Nephron (organoid): ENCODE measurements around the gene TAF11.
A peak's percentile ranks its signal among the peaks of the same experiment; 100 is the strongest.

Experiments used
- H3K27ac Mint-ChIP-seq, 3 experiments: 2 replicates each; pipeline ENCODE4 v1.8.0; 2020; ENCODE audit warnings: mixed read lengths in 3 of 3, mild to moderate bottlenecking in 2 of 3, moderate library complexity in 1 of 3
- H3K27me3 Mint-ChIP-seq: 2 replicates; pipeline ENCODE4 v1.8.0; 2021; ENCODE audit warnings: low read depth, mild to moderate bottlenecking, moderate library complexity, mixed read lengths
- H3K36me3 Mint-ChIP-seq: 2 replicates; pipeline ENCODE4 v1.8.0; 2020; ENCODE audit warnings: low read depth, mixed read lengths
- H3K4me1 Mint-ChIP-seq: 2 replicates; pipeline ENCODE4 v1.8.0; 2020; ENCODE audit warnings: mixed read lengths
- H3K4me3 Mint-ChIP-seq, 3 experiments: 2 replicates each; pipeline ENCODE4 v1.8.0; 2020; ENCODE audit warnings: mild to moderate bottlenecking in 3 of 3, mixed read lengths in 3 of 3, moderate library complexity in 2 of 3
- H3K9me3 Mint-ChIP-seq: 2 replicates; pipeline ENCODE4 v1.8.0; 2020; ENCODE audit warnings: mixed read lengths
- TF ChIP-seq, protein P1 (sequence below), 3 experiments: fragments of 200-600 bp; sonication (generic); IDR thresholded peaks; one replicate each; pipeline ENCODE4 v1.5.0; 2021; ENCODE audit warnings: antibody characterized with exemption in 3 of 3; ENCODE audit not compliant: unreplicated experiment in 3 of 3

Gene TAF11

DNA sequence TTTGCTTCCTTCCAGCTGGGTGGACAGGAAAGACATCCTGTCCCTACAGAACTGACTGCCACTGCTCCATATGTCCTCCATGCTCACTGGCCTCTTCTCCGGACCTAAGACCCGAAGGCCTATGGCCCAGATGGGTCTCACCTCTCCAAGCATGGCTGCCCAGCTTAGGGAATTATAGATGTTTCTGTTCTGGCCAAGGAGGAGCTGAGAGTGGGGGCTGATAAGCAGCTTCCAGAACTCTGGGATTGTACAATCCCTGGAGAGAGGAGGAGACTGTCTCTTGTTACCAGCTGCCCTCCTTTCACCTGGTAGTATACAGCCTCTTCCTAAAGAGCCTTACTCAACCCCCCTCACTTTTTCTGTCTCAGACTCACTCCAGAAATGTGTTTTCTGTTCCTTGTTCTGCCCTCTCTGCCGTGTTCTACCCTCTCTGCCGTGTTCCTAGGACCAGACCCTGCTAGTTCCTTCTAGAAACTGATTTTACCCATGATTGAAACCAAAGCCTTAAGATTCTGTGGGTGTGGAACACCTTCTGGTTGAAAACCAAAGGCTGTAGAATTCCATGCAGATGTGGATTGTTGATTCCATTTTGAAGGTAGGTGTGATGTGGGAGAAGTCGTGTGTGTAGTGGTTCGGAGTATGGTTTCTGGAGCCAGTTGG, 29.9 kb upstream of the TAF11 start:
- TF ChIP-seq, protein P1, sequence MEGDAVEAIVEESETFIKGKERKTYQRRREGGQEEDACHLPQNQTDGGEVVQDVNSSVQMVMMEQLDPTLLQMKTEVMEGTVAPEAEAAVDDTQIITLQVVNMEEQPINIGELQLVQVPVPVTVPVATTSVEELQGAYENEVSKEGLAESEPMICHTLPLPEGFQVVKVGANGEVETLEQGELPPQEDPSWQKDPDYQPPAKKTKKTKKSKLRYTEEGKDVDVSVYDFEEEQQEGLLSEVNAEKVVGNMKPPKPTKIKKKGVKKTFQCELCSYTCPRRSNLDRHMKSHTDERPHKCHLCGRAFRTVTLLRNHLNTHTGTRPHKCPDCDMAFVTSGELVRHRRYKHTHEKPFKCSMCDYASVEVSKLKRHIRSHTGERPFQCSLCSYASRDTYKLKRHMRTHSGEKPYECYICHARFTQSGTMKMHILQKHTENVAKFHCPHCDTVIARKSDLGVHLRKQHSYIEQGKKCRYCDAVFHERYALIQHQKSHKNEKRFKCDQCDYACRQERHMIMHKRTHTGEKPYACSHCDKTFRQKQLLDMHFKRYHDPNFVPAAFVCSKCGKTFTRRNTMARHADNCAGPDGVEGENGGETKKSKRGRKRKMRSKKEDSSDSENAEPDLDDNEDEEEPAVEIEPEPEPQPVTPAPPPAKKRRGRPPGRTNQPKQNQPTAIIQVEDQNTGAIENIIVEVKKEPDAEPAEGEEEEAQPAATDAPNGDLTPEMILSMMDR (IDR thresholded peaks at IDR 0.05; ENCODE audit: unreplicated experiment in 3 of 3) = no peak
- Mint-ChIP-seq H3K9me3 (no peaks in the 10 kb centered on the region), H3K27ac (no peak overlapping the region), H3K4me1 (peaks cover 14% of the 10 kb centered on the region), H3K36me3 (peaks cover 8% of the 10 kb centered on the region), H3K27me3 (no peaks in the 10 kb centered on the region), H3K4me3 (no peak overlapping the region)

- TF ChIP-seq, protein P1 (IDR thresholded peaks at IDR 0.05; ENCODE audit: unreplicated experiment in 3 of 3) = no peak
- Mint-ChIP-seq H3K4me3 (no peak overlapping the region), H3K4me1 (peaks cover 18% of the 10 kb centered on the region), H3K27me3 (no peaks in the 10 kb centered on the region), H3K27ac (peak overlapping the region in 1 of 3 experiments; percentile 89), H3K36me3 (peaks cover 8% of the 10 kb centered on the region), H3K9me3 (no peaks in the 10 kb centered on the region)
Measured at GRCh38 chr6:34916348-34916967, 28.6 kb upstream of the TAF11 start.

DNA sequence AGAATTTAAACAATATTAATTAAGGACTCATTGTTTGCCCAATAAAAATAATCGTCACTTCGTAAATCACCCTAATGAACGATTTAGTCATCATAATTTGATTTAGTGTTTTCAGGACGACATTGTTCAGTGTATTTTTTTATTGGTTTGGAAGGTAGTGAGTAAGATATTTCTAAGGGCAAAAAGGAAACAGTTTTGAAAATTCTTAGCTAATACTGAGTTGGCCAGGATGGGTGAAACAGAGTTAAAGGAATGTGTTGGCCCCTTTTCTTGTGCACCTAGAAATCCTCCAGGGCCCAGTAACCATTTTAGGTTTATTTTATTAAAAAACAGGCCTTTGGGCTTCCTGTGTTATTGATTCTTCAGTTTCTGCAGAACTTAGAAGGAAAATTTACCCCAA, 26.5 kb upstream of the TAF11 start:
- Mint-ChIP-seq H3K36me3 (peaks cover 4% of the 10 kb centered on the region), H3K27ac (peak overlapping the region in 1 of 3 experiments; percentile 73), H3K27me3 (no peaks in the 10 kb centered on the region), H3K9me3 (no peaks in the 10 kb centered on the region), H3K4me1 (peaks cover 31% of the 10 kb centered on the region), H3K4me3 (no peak overlapping the region)
- TF ChIP-seq, protein P1 (IDR thresholded peaks at IDR 0.05; ENCODE audit: unreplicated experiment in 3 of 3) = no peak

DNA sequence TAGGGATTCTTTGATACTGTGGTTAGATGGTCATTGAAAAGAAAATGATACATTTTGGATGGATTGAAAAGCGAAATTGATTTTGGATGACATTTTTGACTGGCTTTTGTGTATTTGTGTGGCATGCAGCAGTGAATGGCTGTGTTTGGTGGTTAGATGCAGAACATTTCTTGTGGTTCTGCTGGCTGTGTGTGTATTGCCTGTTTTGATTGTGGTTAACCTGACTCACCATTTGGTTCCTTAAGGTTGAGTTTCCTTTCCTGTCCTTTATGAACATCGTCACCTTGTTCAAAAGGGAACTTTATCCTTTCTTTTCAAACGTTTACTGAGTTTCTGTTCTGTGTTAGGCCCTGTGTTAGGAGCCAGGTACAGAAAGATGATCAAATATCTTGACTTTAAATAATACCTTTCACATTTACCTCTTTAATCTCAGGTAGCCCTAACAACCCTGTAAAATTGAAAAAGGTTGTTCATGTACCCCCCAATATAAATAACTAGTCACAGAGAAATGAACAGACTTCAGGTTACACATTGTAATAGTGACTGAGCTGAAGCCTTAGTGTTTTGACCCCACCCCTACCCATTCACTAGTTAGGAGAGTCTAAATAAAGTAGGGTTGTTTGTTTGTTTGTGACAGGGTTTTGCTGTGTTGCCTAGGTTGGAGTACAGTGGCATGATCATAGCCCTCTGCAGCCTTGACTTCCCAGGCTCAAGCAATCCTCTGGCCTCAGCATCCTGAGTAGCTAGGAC, 25.0 kb upstream of the TAF11 start:
- peaks cover 31% of the 10 kb centered on the region for H3K4me1 Mint-ChIP-seq
- peak overlapping the region in 2 of 3 experiments; percentile 21 to 65 for H3K27ac Mint-ChIP-seq
- TF ChIP-seq, protein P1 (IDR thresholded peaks at IDR 0.05; ENCODE audit: unreplicated experiment in 3 of 3) = no peak
- no peaks in the 10 kb centered on the region for H3K9me3 Mint-ChIP-seq
- no peaks in the 10 kb centered on the region for H3K27me3 Mint-ChIP-seq
- H3K36me3 Mint-ChIP-seq = peaks cover 1% of the 10 kb centered on the region
- no peak overlapping the region for H3K4me3 Mint-ChIP-seq

- H3K4me1 Mint-ChIP-seq = peaks cover 27% of the 10 kb centered on the region
- no peaks in the 10 kb centered on the region for H3K9me3 Mint-ChIP-seq
- H3K36me3 Mint-ChIP-seq = no peaks in the 10 kb centered on the region
- TF ChIP-seq, protein P1 (IDR thresholded peaks at IDR 0.05; ENCODE audit: unreplicated experiment in 3 of 3) = no peak
- H3K27me3 Mint-ChIP-seq = no peaks in the 10 kb centered on the region
- H3K4me3 Mint-ChIP-seq = no peak overlapping the region
- peak overlapping the region; percentile 82 to 93 (median 90) for H3K27ac Mint-ChIP-seq
Measured at GRCh38 chr6:34911822-34912221, 24.0 kb upstream of the TAF11 start.
